HG03378 (cell line): ENCODE measurements around the gene NRP2.

Source experiments
- ATAC-seq: cut with Tn5 transposase; IDR thresholded peaks from one replicate; pipeline ENCODE4 v1.9.1; 2021; ENCODE audit warnings: mild to moderate bottlenecking, moderate library complexity; ENCODE audit not compliant: unreplicated experiment

The NRP2 gene

DNA sequence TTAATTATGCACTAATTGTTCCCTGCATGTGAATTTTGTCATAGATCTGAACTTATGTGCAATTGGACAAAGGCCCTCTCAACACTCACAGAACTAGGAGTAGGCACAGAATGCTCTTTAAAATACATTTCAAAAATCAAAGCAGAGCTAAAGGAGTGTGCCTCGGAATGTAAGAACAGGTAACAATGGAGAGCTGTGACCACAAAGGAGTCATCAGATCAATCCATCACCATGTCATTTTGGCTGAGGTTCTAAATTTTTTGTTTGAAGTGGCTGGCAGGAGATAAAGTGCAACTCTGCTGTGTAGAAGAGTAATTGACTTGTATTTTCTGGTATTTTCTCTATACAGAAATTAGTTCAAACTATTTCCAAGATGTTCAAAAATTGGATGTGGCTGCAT is 155.4 kb downstream of the NRP2 start:
- ATAC-seq, result no peak

DNA sequence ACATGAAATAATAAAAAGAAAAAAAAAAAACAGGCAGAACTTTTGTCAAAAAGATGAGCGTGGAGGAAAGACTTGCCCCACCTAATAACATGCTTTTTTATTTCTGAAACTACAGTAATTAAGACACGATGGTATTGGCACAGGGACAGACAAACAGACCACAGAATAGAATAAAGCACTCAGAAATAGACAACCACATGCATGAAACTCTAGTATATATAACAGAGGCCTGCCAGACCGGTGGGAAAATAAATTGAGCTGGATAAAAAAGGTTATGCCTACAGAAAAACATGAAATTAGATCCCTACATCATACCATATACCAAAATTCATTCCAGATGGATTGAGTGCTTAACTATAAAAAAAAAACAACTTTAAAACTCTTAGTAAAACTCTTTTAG is 163.1 kb downstream of the NRP2 start:
- ATAC-seq, result no peak
